ENCODE results near the gene PDZD2.
"Not testable (repeated sequence)": the region's sequence is repeated elsewhere in the genome, so short reads cannot be mapped to it uniquely, and the experiment has no call there.

PDZD2 gene

GRCh38 chr5:31937703-31938102 lies 298.8 kb downstream of the PDZD2 start:
- DNase-seq: no peak

- no peak for DNase-seq
Observed at GRCh38 chr5:31939151-31939550, 300.2 kb downstream of the PDZD2 start.

DNA sequence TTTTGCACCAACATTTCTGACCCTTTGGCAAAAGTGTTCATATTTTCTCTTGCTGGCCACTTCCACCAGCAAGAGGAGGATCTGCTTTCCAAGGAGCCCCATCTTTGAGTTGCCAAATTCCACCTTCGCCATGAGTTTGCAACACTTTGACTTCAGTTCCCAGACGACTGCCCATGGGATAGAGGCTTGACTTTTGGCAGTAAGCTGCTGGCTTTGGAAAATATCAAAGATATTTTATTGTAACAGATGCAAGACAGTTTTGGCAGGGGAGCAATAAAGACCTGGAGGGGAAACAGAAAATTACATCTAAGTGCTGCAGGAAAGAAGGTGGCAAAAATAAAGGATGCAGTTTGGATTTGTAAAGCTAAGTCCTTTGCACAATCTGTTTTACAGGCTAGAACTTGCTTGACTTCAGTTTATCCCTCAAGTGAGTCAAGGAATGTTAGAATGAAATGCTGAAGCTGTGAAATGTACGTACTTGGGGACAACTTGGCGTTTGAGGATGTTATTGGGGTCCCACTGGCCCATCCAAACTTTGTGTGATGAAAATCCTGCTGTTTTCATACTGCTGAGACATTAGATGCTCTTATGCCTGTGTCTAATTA lies 302.3 kb downstream of the PDZD2 start:
- DNase-seq: no peak

DNA sequence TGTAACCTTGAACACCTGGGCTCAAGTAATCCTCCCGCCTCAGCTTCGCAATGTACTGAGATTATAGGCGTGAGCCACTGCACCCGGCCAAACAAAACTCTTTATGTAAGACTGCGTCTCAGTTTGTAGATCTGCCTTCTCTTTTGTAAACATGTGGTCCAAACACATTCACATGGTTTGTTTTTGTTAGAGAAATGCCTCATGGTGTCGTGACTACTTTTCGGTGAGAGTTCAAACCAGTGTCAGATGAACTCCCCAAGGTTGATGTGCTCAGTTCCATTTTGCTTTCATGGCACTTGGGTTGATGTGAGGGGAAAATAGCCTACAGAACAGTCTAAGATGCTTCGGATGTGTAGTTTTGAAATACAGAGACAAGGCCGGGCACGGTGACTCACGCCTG lies 303.6 kb downstream of the PDZD2 start:
- no peak for DNase-seq

GRCh38 chr5:31944684-31945445 lies 305.9 kb downstream of the PDZD2 start:
- peak; percentile 15 for DNase-seq

DNA sequence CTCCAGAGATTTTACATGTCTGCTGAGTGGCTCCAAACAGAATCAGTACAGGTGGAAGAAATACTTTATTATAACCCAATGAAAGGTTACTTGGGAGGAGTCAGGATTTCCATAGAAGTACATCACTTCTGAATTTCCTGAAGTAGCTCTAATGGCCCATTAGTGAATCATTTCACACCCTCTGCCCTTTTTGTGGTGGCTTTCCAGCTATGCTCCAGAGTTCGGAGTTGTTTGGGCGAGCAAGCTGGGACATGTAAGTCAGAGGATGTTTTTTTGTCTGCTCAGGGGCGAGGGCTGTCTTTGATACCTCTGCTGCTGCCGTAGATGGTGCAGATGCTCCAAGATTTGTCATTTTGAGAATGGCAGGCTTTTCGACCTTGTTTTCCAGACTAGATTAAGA lies 309.1 kb downstream of the PDZD2 start:
- DNase-seq: no peak

DNA sequence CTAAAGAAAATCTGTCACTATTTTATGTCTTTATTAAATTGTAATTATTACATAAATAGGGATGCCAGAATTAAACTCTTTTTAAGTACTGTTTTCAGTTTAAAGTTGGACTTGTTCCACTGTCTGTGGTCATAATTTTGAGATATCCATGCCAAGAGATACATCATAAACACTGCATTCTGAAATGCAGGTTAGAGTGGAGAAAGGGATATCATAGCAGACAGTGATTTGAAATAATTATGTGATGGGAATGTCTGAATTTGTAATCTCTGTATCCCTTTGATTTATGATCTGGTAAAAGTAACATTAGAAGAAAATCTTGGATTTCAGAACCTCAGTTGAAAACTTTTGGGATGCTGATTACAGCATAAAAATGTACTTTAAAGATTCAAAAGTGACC lies 313.1 kb downstream of the PDZD2 start:
- DNase-seq: no peak

- DNase-seq: no peak
Observed at GRCh38 chr5:31954091-31954490, 315.2 kb downstream of the PDZD2 start.

- DNase-seq: no peak
Observed at GRCh38 chr5:31957151-31957550, 318.2 kb downstream of the PDZD2 start.

DNA sequence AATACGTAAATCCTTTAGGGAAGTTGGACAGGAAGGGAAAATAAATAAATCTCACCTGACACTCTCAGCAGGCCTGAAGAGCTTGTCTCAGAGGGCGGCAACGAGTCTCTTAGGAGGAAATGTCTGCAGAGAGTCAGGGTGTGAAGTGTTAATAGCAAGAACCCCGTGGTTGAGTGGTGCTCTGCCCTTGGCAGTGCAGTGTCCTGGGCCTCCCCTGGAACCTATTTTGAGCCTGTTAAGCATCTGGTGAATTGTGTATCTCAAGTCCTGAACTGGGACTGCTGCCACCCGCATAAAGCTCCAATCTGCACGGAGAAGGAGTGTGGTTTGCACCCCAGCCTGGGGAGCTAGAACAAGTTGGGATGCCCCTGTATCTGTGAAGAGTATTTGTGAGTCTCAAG lies 323.4 kb downstream of the PDZD2 start:
- DNase-seq: no peak

DNA sequence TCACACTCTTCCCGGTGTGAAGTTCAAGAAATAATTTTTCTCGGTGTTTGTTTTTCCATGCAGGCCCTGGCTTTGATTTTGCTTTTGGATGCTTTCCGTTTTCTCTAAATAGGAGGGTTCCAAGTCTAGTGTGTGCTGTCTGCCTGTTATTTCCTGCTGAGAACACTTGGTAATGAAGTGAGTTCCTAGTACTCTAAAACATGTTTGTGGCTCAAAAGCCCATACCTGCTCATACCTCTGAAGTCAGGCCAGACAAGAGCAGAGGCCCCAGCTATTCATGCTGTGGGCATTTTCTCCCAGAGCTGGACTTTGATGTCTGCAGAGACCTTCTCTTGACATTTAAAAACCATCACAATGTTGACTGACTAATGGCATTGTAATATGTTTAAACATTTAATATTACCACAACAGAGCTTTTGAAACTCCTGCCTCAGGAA lies 324.0 kb downstream of the PDZD2 start:
- DNase-seq: no peak

DNA sequence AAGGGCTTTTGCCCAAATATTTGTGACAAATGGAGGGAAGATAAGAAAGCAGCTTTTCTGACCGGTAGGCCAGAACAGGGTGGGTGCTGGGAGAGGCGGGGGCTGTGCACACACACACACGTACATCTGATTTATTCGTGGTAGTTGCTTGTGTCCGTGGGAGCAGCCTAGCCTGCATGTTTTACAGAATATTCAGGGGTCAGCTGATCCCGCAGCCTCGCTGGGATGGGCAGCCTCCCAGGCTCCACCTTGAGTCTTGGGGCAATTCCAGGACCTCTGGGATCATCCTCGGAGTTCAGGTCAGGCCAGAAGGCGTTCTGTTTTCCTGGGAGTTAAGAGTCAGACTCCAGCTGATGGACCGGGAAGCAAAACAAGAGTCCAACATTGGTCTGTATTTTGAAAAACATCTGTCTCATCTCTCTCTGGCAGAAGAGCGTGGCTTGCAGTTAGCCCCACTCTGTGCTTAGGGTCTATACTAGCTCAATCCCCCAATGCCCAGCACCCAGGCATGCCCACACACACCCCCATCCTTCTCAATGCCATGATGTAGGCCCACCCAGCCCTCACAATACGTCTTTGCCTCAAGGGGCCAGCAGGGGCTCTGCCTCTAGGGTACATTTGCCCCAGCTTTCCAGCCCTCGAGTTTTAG lies 324.6 kb downstream of the PDZD2 start:
- DNase-seq: no peak

DNA sequence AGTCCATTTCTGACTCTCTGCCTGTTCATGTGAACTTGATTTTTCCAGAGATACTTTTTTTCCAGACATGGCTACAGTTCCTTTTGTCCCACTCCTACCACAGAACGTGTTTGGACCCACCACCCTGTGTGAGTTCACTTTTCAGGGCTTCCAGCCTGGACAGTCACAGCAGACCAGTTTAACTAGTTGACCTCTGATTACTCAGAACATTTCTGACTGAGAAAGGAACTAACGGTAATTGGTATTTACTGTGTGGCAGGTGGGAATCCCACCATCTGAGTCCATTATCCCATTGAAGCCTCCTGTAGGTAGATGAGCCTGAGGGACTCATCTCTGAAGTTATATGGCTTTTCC lies 325.1 kb downstream of the PDZD2 start:
- no peak for DNase-seq

DNA sequence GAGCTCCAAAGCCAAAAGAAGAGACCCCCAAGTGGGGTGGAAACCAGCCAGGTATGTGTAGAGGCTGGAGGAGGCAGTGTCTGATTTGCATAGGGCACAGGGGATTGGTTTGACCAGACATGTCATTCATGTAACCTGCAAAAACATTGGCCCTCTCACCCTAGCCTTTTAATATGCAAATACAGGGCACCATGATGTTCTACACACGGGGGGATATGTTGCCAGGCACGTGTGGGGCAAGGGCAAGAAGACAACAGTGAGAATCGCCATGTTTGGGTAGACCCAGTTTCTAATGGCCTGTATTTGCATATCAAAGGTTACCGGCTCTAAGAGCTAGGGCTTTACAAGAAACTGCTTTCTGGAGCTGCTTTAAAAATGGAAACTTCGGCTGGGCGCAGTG lies 326.3 kb downstream of the PDZD2 start:
- DNase-seq: no peak

DNA sequence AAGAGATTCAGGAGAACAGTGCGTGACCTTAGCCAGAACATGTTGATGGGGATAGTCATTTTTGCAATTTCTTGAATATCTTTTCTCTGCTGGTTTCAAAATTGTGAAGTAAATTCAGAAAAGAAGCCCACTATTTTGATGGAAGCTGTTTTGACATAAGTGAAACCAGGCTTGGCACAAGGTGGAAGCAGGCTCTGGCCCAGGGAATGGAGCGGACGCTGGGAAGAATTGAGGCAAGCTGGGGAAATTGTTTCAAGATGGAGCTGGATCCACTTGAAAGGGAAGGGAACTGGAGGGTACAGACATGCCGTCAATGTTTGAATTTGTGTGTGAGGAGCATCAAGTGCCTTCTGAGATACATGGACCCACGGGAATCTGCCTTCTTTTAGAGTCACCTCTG lies 328.0 kb downstream of the PDZD2 start:
- DNase-seq: no peak

DNA sequence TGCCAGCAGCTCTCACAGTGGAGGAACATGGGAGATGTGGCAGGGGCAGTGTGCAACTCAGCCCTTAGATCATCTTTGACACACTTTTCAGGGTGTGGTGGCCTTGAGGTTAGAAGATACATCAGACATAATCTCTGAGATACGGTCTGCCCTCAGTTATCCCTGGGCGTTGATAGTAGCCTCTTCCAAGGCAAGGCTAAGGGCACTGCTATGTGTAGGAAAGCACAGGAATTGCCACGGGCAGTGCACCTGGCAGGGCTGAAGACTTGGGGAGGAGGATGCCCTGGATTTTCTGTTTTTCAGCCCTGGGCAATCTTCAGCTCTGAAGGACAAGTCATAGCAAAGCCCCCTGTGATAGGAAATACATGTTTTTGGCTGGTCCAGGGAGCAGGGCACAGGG lies 328.5 kb downstream of the PDZD2 start:
- no peak for DNase-seq

GRCh38 chr5:31972558-31972957 lies 333.6 kb downstream of the PDZD2 start:
- no peak for DNase-seq

GRCh38 chr5:31975189-31975612 lies 336.3 kb downstream of the PDZD2 start:
- not testable (repeated sequence) for DNase-seq

DNA sequence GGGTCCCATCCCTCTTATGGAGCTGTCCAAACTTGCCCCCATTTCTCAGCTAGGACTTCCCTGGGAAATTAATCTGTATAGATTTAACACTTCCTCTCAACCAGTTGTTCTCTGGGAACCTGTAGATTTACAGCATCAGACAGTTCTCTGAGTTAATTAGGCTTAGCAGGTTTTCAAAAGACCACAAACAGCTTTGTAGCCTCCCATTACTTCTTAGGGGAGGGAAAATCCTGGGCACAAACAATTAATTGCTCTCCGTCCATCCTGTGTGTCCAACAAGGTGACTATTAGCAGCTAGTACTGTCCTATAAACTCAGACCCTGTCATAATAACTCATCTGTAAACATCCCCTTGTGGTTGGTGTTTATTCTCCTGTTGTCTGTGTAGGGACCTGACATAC lies 337.2 kb downstream of the PDZD2 start:
- no peak for DNase-seq

DNA sequence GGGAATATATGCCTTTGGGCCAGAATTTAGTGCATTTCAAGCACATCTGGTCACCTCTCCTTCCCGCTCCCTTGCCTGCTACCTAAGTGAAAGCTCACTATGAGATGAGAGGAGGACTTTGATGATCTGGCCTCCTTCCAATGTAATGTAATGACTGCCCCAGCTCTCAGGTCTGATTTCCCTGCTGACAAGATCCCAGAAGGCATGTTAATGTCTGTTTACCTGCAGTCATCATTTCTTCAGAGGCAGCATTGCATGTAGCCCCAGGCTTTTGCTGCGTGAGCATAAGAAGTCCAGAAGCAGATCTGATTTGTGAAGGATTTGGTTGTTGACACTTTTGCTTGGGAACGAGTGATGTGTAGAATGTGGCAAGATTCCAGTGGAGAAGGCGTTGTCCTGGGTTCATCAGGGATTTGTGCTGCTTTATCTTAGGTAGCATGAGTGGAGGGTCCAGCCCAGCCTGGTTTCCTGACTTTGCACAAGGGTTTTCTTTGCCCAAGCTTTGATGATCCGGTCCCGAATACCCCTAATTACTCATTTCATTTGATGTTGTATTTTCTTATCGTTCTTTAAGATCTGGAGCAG lies 342.5 kb downstream of the PDZD2 start:
- DNase-seq: no peak

DNA sequence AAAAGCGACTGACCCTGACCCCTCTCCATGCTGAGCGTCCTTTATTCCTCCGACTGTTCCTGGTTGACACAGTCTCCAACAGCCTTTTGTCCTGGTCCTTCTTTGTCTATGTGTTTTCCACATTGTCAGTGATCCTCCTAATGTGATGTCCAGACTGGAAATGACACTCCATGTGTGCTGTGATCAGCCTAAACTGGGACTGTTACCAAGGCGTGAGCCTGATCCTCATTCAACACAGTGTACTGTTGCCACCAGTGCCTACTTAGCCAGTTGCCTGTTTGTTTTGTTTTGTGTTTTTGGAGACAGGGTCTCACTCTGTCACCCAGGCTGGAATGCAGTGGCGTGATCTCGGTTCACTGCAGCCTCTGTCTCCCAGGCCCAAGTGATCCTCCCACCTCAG lies 343.1 kb downstream of the PDZD2 start:
- DNase-seq: no peak

- no peak for DNase-seq
Observed at GRCh38 chr5:31982621-31983020, 343.7 kb downstream of the PDZD2 start.

DNA sequence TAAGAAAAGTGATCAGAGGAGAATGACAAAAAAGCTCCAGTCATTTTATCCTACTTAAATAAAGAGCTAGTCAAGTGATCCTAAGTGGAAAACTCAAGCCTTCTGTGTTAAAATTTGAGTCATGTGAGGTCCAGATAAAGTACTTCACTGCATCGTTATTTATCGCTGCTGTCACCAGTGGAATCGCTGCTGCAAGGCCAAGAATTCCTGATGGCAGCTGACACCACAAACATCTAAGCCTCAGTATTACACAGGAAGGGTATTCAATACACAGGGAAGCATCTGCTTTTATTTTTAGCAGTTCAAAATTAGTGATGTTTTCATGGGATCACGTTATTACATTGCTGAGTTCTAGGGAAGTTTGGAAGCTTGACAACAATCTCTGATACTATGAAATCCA lies 344.9 kb downstream of the PDZD2 start:
- no peak for DNase-seq

DNA sequence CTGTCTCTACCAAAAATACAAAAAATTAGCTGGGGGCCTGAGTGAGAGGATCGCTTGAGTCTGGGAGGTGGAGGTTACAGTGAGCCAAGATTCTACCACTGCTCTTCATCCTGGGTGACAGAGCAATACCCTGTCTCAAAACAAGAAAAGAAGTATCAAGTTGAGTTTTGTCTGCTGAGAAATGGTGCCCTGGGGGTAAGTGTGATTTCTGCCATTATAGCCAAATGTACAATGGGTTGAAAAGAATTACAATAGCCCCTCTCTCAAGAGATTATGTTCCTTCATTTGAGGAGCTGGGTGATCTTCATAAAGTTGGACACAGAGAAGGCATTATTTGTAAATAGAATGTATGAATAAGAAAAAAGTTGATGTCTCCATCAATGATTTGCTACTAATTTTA lies 345.8 kb downstream of the PDZD2 start:
- no peak for DNase-seq
